SK-N-MC (cell line): ENCODE data around the gene SNX9.

Source experiments
- DNase-seq: peaks from one replicate; pipeline ENCODE4 v3.0.0-alpha.2; 2011; ENCODE audit warnings: low read depth, low spot score
- H3K27ac ChIP-seq: fragments of 200-600 bp; sonication (generic); 2 replicates; pipeline ENCODE4 v1.5.1; 2016; ENCODE audit warnings: mixed run types
- H3K36me3 ChIP-seq: fragments of 200-600 bp; sonication (generic); 2 replicates; pipeline ENCODE4 v1.6.1; 2017; ENCODE audit warnings: antibody characterized with exemption, low read length, mixed read lengths; ENCODE audit not compliant: insufficient read depth
- H3K4me3 ChIP-seq: fragments of 200-600 bp; sonication (generic); 2 replicates; pipeline ENCODE4 v1.5.1; 2016
- H3K9ac ChIP-seq: fragments of 200-600 bp; sonication (generic); 2 replicates; pipeline ENCODE4 v1.8.0; 2017; ENCODE audit warnings: mixed run types, mixed read lengths; ENCODE audit not compliant: insufficient read length
- H3K9me3 ChIP-seq: fragments of 200-600 bp; sonication (generic); 2 replicates; pipeline ENCODE4 v1.6.1; 2017; ENCODE audit warnings: low read depth, mild to moderate bottlenecking, antibody characterized with exemption, low read length, moderate library complexity, mixed read lengths
- EZH2 ChIP-seq: fragments of 200-600 bp; sonication (generic); IDR thresholded peaks from one replicate; pipeline ENCODE4 v1.6.1; 2017; ENCODE audit warnings: antibody characterized with exemption
- FOXP2 ChIP-seq: optimal IDR thresholded peaks from 2 replicates; pipeline ENCODE3; 2011; ENCODE audit warnings: mild to moderate bottlenecking, moderate library complexity; ENCODE audit not compliant: insufficient read depth; ENCODE audit errors: extremely low read length, control extremely low read depth
- POLR2AphosphoS5 ChIP-seq: IDR thresholded peaks from 2 replicates; pipeline ENCODE4 v1.6.1; 2012; ENCODE audit warnings: mild to moderate bottlenecking, low read depth, low read length, borderline replicate concordance

The SNX9 gene

GRCh38 chr6:157904999-157905398 lies 82.0 kb downstream of the SNX9 start:
- no peak for DNase-seq
- Histone ChIP-seq H3K9ac (no peak overlapping the region), H3K4me3 (no peak overlapping the region), H3K27ac (no peak overlapping the region), H3K9me3 (no peaks in the 10 kb centered on the region), H3K36me3 (peaks cover 52% of the 10 kb centered on the region)
- TF ChIP-seq FOXP2 (no peak), POLR2AphosphoS5 (no peak), EZH2 (no peak)

GRCh38 chr6:157905590-157906342 lies 82.7 kb downstream of the SNX9 start:
- Histone ChIP-seq H3K9me3 (no peaks in the 10 kb centered on the region), H3K36me3 (peaks cover 60% of the 10 kb centered on the region), H3K27ac (no peak overlapping the region), H3K4me3 (no peak overlapping the region), H3K9ac (no peak overlapping the region)
- no peak for DNase-seq
- TF ChIP-seq EZH2 (no peak), POLR2AphosphoS5 (no peak), FOXP2 (no peak)

GRCh38 chr6:157906537-157907061 lies 83.6 kb downstream of the SNX9 start:
- peaks cover 58% of the 10 kb centered on the region for H3K36me3 ChIP-seq
- no peak for TF ChIP-seq POLR2AphosphoS5
- no peak for TF ChIP-seq EZH2
- no peak for TF ChIP-seq FOXP2
- H3K4me3 ChIP-seq = no peak overlapping the region
- no peak overlapping the region for H3K9ac ChIP-seq
- H3K27ac ChIP-seq = no peak overlapping the region
- H3K9me3 ChIP-seq = no peaks in the 10 kb centered on the region
- DNase-seq = no peak

DNA sequence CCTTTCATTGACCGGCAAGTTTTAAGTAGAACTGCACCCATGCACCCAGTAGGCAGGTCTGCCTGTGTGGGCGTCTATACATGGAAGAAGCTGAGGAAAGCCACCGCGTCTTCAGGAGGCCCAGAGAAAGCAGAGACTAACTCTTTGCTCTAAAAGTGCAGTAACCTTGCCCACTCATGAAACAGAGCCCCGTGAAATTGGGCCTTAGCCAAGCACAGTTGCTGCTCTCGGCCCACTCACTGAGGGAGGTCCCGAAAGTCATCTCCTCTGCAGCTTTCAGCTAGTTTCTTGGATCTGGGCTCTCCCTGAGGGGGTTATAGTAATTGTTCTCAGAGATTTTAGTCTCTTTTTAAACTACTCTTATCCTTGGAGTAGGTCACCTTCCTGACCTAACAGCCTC lies 84.6 kb downstream of the SNX9 start:
- no peak overlapping the region for H3K27ac ChIP-seq
- peaks cover 48% of the 10 kb centered on the region for H3K36me3 ChIP-seq
- TF ChIP-seq FOXP2 (no peak), POLR2AphosphoS5 (no peak), EZH2 (no peak)
- H3K9me3 ChIP-seq = no peaks in the 10 kb centered on the region
- no peak overlapping the region for H3K4me3 ChIP-seq
- no peak overlapping the region for H3K9ac ChIP-seq
- DNase-seq = no peak

DNA sequence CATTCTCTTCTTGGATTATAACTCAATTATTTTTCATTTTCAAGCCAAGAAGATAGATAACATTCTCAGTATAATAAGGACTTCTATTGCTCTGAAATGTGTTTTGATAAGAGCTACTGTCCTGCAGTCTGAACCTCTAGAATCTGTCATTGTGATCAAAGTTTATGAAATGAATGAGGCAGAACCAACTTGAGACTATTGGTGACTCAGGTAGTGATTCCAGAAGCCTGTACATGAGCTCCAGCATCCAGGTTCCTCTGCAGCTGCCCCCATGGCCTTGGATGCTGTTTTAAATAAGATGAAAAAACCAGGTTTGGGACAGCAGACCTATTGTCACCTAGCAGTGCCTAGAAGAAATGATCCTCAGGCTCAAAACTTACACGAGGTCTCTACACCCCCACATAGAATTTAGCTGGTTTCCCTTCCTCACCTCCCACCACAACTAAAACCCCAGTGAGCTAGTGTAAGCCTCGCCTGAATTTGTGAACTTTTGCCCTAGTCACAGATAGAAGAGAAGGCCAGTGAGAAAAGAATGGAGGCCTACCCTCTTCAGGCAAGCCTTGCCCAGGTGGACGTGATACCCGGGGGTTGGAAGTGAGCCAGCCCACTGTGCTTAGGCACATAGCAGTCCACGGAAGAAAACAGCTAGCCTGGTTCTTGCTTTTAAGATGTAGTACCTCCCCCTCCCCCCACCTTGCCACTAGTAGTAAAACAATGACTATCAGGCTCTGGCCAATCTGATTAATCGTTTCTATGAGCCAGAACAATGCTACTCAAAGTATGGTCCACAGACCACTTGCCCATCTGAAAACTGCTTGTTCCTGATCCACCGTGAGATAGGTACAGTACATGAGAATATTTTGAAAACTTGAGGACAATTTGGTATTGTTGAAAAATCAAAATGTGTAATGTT lies 85.6 kb downstream of the SNX9 start:
- H3K36me3 ChIP-seq = peaks cover 46% of the 10 kb centered on the region
- DNase-seq = no peak

GRCh38 chr6:157909282-157909664 lies 86.2 kb downstream of the SNX9 start:
- H3K27ac ChIP-seq = no peak overlapping the region
- H3K4me3 ChIP-seq = no peak overlapping the region
- no peak overlapping the region for H3K9ac ChIP-seq
- DNase-seq = no peak
- H3K36me3 ChIP-seq = peaks cover 51% of the 10 kb centered on the region
- H3K9me3 ChIP-seq = no peaks in the 10 kb centered on the region
- no peak for TF ChIP-seq EZH2
- TF ChIP-seq POLR2AphosphoS5 = no peak
- TF ChIP-seq FOXP2 = no peak

More for the DNA sequence above, 85.6 kb downstream of the SNX9 start:
- no peak overlapping the region for H3K4me3 ChIP-seq
- H3K9me3 ChIP-seq = no peaks in the 10 kb centered on the region
- no peak overlapping the region for H3K27ac ChIP-seq
- TF ChIP-seq FOXP2 (no peak), POLR2AphosphoS5 (no peak), EZH2 (no peak)
- no peak overlapping the region for H3K9ac ChIP-seq

GRCh38 chr6:157911278-157911677 lies 88.2 kb downstream of the SNX9 start:
- no peak overlapping the region for H3K4me3 ChIP-seq
- no peak for DNase-seq
- no peaks in the 10 kb centered on the region for H3K9me3 ChIP-seq
- no peak overlapping the region for H3K9ac ChIP-seq
- peaks cover 45% of the 10 kb centered on the region for H3K36me3 ChIP-seq
- no peak for TF ChIP-seq POLR2AphosphoS5
- no peak for TF ChIP-seq FOXP2
- no peak for TF ChIP-seq EZH2
- no peak overlapping the region for H3K27ac ChIP-seq

DNA sequence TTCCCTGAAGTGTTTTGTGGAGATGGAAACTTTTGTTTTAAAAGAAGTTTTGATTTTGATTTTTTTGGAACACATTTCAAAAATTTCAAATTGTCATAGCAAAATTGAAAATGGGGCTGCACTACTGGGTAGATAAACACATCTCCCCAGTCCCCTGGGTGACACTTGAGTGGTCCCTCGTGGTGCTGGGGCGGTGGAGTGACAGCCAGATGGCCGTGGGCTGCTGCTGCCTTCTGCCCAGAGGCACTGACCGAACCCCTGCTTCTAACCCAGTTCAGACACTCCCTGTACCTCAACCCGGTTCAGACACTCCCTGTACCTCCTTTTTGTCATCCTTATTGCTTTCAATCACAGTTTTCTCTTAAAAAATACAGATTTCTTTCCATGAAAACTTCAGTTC lies 88.7 kb downstream of the SNX9 start:
- Histone ChIP-seq H3K36me3 (peaks cover 50% of the 10 kb centered on the region), H3K9me3 (no peaks in the 10 kb centered on the region), H3K9ac (peak overlapping the region; percentile 54), H3K4me3 (peak overlapping the region; percentile 49), H3K27ac (peak overlapping the region; percentile 92)
- DNase-seq = no peak
- no peak for TF ChIP-seq FOXP2

DNA sequence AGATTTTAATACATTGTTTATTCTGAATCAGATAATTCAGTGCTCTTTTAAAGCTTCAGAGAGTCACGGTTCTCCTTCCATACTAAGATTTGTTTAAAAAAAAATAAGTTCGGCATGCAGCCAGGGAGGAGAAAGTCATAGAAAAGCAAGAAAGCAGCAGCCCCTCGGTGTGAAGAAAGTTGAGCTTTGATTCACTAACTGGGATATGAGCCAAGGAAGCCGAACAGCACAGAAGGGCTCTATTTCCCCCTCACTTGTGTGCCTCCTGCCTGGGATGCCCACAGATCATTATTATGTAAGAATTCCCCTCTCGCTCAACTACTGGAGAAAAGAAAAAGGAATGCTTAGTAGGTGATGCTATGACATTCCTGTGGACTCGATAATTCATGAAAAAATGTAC lies 89.3 kb downstream of the SNX9 start:
- Histone ChIP-seq H3K36me3 (peaks cover 53% of the 10 kb centered on the region), H3K27ac (peak overlapping the region; percentile 92), H3K9me3 (no peaks in the 10 kb centered on the region), H3K4me3 (peak overlapping the region; percentile 49), H3K9ac (peak overlapping the region; percentile 54)
- DNase-seq = peak; percentile 44
- TF ChIP-seq POLR2AphosphoS5 = no peak
- TF ChIP-seq FOXP2 = no peak
- no peak for TF ChIP-seq EZH2
